C4-2B (cell line): ENCODE measurements around the gene AFF3.

ENCODE experiments used
- H3K27ac ChIP-seq: fragments of 450-650 bp; 2 replicates; pipeline ENCODE4 v1.5.1; 2017
- CTCF ChIP-seq: fragments of 450-650 bp; conservative IDR thresholded peaks from 2 replicates; pipeline ENCODE4 v1.5.1; 2017; ENCODE audit warnings: mild to moderate bottlenecking
- ZFX ChIP-seq: fragments of 450-650 bp; IDR thresholded peaks from 2 replicates; pipeline ENCODE4 v1.6.1; 2017

AFF3 gene

GRCh38 chr2:99544608-99545007 lies 597.8 kb downstream of the AFF3 start:
- TF ChIP-seq ZFX (no peak), CTCF (no peak)
- no peak overlapping the region for H3K27ac ChIP-seq

- H3K27ac ChIP-seq, result no peak overlapping the region
- TF ChIP-seq CTCF, result no peak
- no peak for TF ChIP-seq ZFX
These were observed 599.1 kb downstream of the AFF3 start for GRCh38 chr2:99543247-99543646.

GRCh38 chr2:99537910-99538485 lies 604.4 kb downstream of the AFF3 start:
- TF ChIP-seq ZFX, result no peak
- TF ChIP-seq CTCF, result no peak
- no peak overlapping the region for H3K27ac ChIP-seq

- no peak overlapping the region for H3K27ac ChIP-seq
- TF ChIP-seq CTCF, result no peak
- no peak for TF ChIP-seq ZFX
These were observed 618.3 kb downstream of the AFF3 start for GRCh38 chr2:99524056-99524455.

GRCh38 chr2:99522157-99522556 lies 620.2 kb downstream of the AFF3 start:
- H3K27ac ChIP-seq, result no peak overlapping the region
- TF ChIP-seq ZFX, result no peak
- TF ChIP-seq CTCF, result no peak

- no peak overlapping the region for H3K27ac ChIP-seq
These were observed 621.6 kb downstream of the AFF3 start for GRCh38 chr2:99520813-99521212.

GRCh38 chr2:99520195-99520594 lies 622.2 kb downstream of the AFF3 start:
- no peak for TF ChIP-seq CTCF

More at GRCh38 chr2:99520813-99521212, 621.6 kb downstream of the AFF3 start:
- TF ChIP-seq ZFX, result no peak
- no peak for TF ChIP-seq CTCF

More at GRCh38 chr2:99520195-99520594, 622.2 kb downstream of the AFF3 start:
- no peak overlapping the region for H3K27ac ChIP-seq
